HG02623 (cell line): ENCODE measurements around the gene ZNF584.
"Not testable (repeated sequence)": the region's sequence is repeated elsewhere in the genome, so short reads cannot be mapped to it uniquely, and the experiment has no call there.

ENCODE experiments used
- ATAC-seq: cut with Tn5 transposase; IDR thresholded peaks from one replicate; pipeline ENCODE4 v1.9.1; 2021; ENCODE audit warnings: moderate library complexity; ENCODE audit not compliant: unreplicated experiment

The ZNF584 gene

DNA sequence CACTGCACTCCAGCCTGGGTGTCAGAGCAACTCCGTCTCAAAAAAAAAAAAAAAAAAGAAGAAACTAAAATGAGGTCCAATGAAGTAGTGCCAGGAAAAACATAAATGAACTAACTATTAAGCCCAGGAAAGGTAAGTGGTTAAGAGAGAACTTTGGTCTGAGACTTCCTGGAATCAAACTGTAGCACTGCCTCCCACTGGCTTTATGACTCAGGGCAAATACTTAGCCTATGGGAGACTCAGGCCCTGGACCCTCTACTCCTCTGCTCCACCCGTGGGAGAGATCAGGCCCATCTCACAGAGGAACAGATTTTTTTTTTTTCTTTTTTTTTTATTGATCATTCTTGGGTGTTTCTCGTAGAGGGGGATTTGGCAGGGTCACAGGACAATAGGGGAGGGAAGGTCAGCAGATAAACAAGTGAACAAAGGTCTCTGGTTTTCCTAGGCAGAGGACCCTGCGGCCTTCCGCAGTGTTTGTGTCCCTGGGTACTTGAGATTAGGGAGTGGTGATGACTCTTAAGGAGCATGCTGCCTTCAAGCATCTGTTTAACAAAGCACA, 4.5 kb upstream of the ZNF584 start:
- not testable (repeated sequence) for ATAC-seq

DNA sequence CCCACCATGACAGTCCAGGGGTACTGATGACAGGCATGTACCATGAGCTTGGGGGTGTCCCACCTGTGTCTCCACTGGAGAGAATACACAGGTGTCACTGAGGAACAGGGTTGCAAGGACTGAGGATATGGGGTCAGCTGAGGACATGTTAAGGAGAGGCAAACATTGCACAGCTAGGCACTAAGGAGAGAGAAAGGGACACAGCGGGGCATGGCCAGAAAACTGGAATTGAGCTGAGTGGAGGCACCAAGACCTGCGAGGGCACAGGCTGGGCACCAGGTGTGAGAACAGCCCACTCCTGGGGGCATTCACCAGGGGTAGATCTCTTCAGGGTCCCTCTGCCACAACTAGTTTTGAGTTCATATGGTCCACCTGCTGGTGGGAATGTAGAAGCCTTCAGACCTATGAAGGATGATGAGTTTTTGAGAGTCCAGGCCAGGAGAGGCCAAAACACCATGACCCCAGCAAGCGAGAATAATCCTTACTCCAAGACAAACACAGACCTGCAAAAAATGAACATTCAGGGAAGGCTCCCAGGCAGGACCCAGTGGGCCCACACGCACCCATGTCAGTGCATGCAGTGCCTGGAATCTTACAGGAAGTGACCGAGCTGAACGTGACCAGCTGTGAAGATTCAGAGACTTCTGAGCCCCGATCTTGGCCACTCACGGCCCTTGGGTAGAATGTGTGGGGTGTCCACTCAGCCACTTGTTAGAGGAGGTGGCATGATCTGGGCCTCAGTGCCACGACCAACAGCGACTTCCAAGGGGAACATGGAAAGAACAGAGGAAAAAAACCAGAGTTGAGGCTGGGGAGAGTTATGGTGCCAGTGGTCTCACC, 1.4 kb upstream of the ZNF584 start:
- ATAC-seq, result no peak

DNA sequence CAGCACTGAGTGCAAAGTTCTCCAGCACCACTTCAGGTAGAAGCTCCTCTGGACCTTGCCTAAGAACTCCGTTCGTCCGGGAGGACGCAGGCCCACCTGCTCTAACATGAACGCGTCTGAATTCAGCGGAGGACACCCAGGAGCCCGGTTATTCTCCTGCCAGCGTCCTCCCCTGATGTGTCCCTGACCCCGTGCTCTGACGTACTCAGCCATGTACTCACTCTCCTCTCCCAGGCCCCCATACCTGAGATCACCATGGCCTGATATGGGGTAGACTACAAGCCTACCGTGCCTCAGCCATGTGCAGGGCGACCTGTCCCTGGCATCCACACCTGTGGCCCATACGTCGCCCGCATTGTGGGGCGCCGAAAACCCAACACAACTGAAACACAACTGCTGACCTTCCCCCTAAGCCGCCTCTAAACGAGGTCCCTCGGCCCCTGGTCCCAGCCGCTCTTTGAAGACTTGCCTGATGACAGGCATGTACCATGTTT, 744 bp upstream of the ZNF584 start:
- ATAC-seq, result no peak

DNA sequence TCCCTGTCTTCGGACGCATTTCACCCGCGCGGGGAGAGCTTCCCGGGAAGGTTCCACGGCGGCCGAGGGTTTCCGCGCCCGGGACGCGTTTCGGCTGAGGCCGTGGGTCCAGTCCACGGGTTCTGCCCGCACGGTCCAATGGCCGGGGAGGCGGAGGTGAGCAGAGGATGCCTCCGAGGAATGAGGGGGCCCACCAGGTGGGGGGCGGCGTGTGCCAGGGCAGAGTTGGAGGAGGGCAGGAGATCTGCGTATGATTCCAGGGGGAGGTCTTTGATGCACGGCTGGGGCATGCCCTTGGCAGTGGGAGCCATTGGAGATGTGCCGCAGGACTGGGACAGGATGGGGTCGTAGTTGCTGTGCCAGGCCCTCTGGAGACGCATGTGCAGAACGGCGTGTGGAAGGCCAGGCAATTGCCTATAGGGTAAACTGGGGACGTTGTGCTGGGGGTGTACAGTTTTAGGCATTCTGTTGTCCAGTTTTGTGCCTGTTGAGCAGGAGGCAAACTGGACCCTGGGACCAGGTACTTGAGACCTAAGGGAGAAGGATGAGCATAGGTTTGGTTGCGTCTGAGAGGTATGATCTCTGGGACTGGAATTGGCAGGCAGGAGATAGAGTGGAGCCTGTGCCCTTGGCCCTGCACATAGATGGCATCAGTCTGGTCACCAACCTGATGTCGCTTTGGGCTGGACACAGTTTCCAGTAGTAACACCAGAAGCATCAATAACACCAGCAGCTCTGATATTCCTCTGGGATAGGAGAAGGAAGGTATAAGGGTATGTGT, 751 bp downstream of the ZNF584 start:
- ATAC-seq, result no peak

DNA sequence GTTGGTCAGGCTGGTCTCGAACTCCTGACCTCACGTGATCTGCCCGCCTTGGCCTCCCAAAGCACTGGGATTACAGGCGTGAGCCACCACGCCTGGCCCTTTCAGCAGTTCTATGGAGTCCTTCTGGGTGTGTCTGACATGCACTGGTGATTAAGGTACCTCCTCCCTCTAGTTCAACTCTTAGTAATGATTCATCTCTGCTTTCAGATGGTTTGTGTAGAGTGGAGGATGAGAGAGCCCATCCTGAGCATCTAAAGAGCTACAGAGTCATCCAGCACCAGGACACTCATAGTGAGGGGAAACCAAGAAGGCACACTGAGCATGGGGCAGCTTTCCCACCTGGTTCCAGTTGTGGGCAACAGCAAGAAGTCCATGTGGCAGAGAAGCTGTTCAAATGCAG, 8.2 kb downstream of the ZNF584 start:
- no peak for ATAC-seq

DNA sequence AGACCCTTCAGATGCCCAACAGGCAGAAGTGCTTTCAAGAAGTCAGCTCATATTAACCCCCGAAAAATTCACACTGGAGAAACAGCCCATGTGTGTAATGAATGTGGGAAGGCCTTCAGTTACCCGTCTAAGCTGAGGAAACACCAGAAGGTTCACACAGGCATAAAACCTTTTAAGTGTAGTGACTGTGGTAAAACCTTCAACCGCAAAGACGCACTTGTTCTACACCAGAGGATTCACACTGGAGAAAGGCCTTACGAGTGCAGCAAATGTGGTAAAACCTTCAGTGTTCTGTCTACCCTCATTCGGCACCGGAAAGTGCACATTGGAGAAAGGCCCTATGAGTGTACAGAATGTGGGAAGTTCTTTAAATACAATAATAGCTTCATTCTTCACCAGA, 8.6 kb downstream of the ZNF584 start:
- ATAC-seq, result no peak

DNA sequence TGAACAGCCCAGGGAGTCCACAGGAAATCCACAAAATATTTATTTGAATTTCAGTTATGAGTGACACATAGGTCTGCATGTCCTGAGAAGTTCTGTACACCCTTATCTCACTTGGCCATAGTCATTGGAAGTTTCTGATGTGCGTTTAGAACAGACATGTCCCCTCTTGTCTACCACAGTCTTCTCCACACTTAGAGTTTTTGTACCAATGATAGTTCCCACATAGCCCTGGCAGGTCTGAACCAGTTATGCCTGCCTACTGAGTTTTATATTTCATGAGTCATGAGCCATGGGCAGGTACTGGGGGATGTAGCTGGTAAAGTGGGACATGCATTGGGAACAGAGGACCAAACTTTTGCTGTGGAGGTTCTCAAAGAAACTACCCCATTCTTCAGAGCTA, 20.2 kb downstream of the ZNF584 start:
- no peak for ATAC-seq

DNA sequence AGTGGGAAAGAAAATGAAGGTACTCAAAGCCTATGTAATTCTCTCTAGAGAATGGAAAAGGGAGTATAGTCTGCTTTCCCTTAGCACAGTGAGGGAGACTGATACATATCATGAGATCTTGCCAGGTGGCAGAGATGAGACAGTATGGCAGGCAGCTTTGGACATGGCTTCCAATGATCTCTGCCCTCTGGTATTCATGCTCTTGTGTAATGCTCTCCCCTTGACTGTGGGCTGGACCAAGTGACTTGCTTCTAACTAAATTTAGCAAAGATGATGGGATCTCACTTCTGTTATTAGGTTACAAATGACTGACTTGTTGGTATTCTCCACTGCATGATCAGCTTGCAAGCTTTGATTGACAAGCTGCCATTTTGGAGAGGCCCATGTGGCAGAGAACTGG, 21.3 kb downstream of the ZNF584 start:
- no peak for ATAC-seq

DNA sequence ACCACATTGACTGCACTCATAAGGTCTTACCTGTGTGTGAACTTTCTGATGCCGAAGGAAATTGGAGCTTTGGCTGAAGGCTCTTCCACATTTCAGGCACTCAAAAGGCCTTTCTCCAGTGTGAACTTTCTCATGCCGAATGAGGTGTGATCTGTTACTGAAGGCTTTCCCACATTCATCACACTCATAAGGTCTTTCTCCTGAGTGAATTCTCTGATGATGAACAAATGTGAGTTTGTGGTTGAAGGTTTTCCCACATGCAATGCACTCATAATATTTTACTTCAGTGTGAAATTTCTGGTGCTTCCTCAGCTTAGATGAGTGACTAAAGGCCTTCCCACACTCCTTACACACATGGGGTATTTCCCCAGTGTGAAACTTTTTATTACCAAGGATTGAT, 25.8 kb downstream of the ZNF584 start:
- no peak for ATAC-seq

DNA sequence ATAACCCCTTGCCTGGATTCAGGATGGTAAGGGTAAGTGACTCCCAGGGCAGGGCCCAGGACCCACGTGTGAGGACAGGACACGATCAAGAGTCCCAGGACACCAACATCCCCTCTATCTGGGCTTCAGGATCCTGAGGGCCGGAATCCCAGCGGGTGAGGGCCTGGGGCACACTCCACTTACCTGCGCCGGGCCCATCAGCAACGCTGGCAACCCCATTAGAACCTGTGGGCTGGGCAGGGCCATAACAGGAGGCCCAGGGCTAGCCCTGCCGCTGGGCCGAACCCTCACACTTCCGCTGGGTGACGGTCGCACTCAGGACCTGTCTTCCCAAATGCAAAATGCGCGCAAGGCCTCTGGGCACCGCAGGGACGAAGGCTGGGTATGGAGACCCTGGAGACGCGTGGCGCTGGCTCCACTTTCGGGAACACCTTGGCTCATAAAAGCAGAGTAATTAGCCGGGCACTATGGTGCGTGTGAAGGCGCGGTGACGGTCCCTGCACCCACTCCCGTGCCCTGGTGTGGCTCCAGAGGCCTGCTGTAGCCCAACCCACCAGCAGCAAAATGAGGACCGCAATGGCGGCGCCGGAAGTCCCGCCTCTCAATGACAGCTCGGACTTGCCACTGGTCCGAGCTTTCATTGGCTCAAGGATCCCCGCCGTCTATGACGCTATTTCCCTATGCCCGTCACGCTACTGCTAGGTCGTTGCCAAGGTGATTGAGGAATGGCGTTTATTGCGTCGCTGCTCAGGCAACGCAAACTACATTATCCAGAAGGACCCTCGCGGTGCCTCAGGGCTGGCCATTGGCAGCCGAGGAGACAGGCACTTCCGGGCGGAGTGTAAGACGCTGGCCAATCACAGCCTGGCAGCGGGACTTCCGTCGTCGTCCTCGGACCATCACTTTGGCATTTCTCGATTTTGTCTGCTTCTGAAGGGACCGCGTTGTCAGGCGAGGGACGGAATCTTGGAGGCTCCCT, 31.4 kb downstream of the ZNF584 start, which contains the start of gene ZNF132:
Gene ZNF132, minus strand, starts transcription at position 578 of the 979 bp plus-strand sequence. Its CDS starts 332 bp downstream, at position 246.
- ATAC-seq, result peak; percentile 93

DNA sequence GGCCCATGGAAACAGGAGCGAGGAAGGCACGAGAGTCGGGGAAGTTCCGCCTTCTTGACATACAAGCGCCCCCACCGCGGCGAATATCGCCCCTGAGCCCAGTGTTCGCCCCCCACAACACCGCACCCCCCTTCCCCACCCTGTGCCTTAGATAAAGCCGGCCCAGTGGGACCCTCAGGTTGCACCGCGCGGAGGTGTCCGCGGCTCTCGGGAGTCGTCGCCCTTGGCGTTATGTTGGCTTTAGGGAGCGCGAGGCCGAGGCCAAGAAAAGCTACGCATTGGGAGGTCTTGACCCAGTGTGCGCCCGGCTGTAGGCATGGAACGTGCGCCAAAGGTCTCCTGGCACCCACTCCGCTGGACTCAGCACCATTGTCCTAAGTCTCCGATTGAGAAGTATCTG, 32.1 kb downstream of the ZNF584 start:
- ATAC-seq, result no peak

DNA sequence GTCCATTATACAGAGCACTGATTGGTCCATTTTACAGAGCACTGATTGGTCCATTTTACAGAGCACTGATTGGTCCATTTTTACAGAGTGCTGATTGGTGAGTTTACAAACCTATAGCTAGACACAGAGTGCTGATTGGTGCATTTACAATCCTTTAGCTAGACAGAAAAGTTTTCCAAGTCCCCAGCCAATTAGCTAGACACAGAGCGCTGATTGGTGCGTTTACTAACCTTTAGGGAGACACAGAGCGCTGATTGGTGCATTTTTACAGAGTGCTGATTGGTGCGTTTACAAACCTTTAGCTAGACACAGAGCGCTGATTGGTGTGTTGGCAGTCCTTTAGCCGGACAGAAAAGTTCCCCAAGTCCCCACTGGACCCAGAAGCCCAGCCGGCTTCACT, 34.5 kb downstream of the ZNF584 start:
- ATAC-seq, result not testable (repeated sequence)

DNA sequence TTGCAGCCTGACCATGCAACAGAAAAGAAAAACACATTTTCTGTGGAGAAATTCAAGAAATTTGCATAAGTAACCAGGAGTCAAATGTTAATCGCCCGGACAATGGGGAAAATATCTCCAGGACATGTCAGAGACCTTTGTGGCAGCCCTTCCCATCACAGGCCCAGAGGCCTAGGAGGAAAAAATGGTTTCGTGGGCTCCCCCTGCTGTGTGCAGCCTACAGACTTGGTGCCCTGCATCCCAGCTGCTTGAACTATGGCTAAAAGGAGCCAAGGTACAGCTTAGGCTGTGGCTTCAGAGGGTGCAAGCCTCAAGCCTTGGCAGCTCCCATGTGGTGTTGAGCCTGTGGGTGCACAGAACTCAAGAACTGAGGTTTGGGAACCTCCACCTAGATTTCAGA, 40.4 kb downstream of the ZNF584 start:
- not testable (repeated sequence) for ATAC-seq

DNA sequence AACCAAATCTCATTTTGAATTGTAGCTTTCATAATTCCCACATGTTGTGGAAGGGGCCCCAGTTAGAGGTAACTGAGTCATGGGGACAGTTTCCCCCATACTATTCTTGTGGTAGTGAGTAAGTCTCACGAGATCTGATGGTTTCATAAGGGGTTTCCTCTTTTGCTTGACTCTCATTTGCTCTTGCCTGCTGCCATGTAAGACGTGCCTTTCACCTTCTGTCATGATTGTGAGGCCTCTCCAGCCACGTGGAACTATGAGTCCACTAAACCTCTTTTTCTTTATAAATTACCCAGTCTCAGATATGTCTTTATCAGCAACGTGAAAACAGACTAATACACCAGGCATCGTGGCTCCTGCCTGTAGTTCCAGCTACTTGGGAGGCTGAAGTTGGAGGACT, 41.5 kb downstream of the ZNF584 start:
- not testable (repeated sequence) for ATAC-seq

DNA sequence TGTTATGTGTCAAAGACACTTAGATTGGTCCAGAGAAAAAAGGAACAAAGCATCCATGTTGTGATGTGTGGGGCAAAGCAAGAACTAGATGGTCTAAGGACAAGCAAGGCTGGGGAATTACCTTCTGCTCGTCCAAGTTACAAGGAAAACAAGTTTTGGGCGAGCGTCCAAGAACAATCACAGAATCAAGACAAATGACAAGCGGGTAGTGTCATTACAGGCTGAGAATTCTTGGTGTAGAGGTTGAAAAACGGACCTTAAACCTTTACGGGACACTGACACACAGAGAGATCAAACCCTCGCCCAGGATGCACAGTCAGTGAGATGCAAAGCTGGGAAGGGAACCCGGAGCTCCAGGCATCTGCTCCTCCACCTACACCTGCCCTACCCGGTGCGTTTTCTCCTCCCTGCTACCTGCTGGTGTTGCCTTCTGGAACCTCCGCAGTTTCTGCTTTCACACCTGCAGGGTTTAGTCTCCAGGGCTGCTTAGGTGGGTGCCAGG, 42.5 kb downstream of the ZNF584 start:
- peak; percentile 11 for ATAC-seq

DNA sequence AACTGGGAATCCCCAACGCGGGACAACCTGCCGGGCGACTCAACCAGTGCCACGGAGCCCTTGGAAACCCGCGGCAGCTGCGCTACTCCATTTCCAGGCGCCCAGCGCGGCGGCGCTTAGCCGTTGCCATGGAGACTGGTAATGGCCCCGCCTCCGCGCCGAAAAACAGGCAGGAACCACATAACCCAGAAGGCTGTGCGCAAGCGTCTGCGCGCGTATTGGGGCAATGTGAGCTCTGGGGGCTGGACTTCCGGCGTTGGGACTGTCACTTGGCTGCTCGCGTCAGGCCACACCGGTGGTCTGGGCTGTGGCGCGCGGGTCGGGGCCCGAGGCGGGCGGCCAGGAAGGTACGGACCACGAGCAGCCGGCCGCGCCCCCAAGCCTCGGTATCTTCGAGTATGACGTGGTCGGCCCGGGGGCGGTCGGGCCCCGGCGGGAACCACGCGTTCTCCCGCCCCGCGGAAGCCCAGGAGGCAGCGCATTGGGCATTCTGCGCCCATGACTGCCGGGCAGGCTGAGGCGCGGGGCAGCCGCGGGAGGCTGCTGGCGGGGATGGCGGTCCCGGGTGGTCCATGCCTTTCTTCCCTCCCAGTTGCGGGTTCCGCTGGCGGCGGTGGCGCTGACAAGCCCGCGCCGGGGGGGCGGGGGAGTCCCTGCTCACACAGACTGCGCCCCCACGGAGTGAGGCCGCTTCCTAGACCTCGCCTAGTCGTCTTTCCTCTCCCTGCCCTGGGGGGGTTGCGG, 43.1 kb downstream of the ZNF584 start, which contains the start of gene ZNF324B:
Gene ZNF324B, plus strand, starts transcription at position 265 of the 744 bp plus-strand sequence. CDS start 2,080 bp downstream, outside the sequence.
- peak; percentile 89 for ATAC-seq

DNA sequence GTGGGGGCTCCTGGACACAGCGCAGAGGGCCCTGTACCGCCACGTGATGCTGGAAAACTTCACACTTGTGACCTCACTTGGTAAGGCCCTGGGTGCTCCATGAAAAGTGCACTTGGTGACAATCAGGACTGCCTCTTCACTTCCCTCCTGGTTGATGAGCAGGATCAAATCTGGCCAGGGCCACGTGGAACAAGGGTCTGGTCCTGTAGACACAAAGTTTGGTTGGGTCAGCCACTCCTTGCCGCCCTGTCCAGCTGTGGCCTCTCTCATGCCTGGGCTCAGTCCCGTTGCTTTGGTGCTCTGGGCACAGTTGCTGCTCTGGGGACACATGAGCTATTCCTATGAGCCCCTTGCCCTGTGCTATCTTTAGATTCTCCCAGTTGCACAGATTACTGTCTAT, 45.3 kb downstream of the ZNF584 start:
- no peak for ATAC-seq

DNA sequence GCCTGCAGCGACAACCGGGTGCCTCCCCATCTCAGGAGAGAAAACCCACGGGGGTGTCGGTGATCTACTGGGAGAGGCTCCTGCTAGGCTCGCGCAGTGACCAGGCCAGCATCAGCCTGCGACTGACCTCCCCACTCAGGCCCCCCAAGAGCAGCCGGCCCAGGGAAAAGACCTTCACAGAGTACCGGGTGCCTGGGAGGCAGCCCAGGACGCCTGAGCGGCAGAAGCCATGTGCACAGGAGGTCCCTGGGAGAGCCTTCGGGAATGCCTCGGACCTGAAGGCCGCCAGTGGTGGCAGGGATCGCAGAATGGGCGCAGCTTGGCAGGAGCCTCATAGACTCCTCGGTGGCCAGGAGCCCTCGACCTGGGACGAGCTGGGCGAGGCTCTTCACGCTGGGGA, 46.9 kb downstream of the ZNF584 start:
- ATAC-seq, result no peak

DNA sequence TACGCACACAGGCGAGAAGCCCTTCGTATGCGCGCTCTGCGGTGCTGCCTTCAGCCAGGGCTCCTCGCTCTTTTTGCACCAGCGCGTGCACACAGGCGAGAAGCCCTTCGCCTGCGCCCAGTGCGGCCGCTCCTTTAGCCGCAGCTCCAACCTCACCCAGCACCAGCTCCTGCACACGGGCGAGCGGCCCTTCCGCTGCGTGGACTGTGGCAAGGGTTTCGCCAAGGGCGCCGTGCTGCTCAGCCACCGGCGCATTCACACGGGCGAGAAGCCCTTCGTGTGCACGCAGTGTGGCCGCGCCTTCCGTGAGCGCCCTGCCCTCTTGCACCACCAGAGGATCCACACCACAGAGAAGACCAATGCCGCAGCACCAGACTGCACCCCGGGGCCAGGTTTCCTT, 47.7 kb downstream of the ZNF584 start:
- ATAC-seq, result no peak
